Posterior cingulate gyrus (tissue), 11 donors: ENCODE results near the gene RBAK.
"Not testable (repeated sequence)": the region's sequence is repeated elsewhere in the genome, so short reads cannot be mapped to it uniquely, and the experiment has no call there.

Experiments used
- DNase-seq, 10 donors: peaks; one replicate each; pipeline versions ENCODE4 v3.0.0 to v3.0.0-alpha.2; 2020 to 2021; ENCODE audit warnings: mixed read lengths in 3 of 10
- intact Hi-C: fragments of 100-400 bp; cut with DNase I; formaldehyde crosslinking; loops from one replicate; pipeline ENCODE4 v1.15.1; 2023

Gene RBAK

GRCh38 chr7:5045558-5046396 lies at the start of gene RBAK:
RBAK (plus strand) TSS chr7:5045860; CDS start chr7:5048077, 2,217 bp downstream.
- peak; percentile 88 to 99 (median 92) for DNase-seq
- intact Hi-C loops, result no loop called here

GRCh38 chr7:4996696-4997222 lies 48.9 kb upstream of the RBAK start:
- DNase-seq, result peak in 1 of 10 donors; percentile 61
- intact Hi-C loops, result no loop called here

- intact Hi-C loops, result no loop called here
- peak in 1 of 10 donors; percentile 43 for DNase-seq
Measured at GRCh38 chr7:4998244-4998643, 47.4 kb upstream of the RBAK start.

GRCh38 chr7:4998910-4999309 lies 46.8 kb upstream of the RBAK start:
- peak in 1 of 10 donors; percentile 37 for DNase-seq

GRCh38 chr7:4999369-4999950 lies 46.2 kb upstream of the RBAK start:
- DNase-seq, result no peak
- intact Hi-C loops, result no loop called here

More at GRCh38 chr7:4998910-4999309, 46.8 kb upstream of the RBAK start:
- intact Hi-C loops, result no loop called here

GRCh38 chr7:5001003-5001402 lies 44.7 kb upstream of the RBAK start:
- intact Hi-C loops, result no loop called here

GRCh38 chr7:5001911-5002310 lies 43.7 kb upstream of the RBAK start:
- DNase-seq, result no peak
- intact Hi-C loops, result no loop called here

More at GRCh38 chr7:5001003-5001402, 44.7 kb upstream of the RBAK start:
- no peak for DNase-seq

- intact Hi-C loops, result no loop called here
- no peak for DNase-seq
Measured at GRCh38 chr7:5005066-5005465, 40.6 kb upstream of the RBAK start.

- no peak for DNase-seq
- intact Hi-C loops, result no loop called here
Measured at GRCh38 chr7:5012985-5013384, 32.7 kb upstream of the RBAK start.

GRCh38 chr7:5015936-5016335 lies 29.7 kb upstream of the RBAK start:
- intact Hi-C loops, DNase-seq: not testable (repeated sequence)

- DNase-seq, intact Hi-C loops: not testable (repeated sequence)
Measured at GRCh38 chr7:5017626-5018025, 28.0 kb upstream of the RBAK start.

GRCh38 chr7:5020098-5020497 lies 25.6 kb upstream of the RBAK start:
- DNase-seq, result no peak
- intact Hi-C loops, result no loop called here

- intact Hi-C loops, DNase-seq: not testable (repeated sequence)
Measured at GRCh38 chr7:5020976-5021550, 24.6 kb upstream of the RBAK start.

GRCh38 chr7:5023626-5024025 lies 22.0 kb upstream of the RBAK start:
- intact Hi-C loops, DNase-seq: not testable (repeated sequence)

GRCh38 chr7:5027796-5028410 lies 17.8 kb upstream of the RBAK start:
- intact Hi-C loops, result not testable (repeated sequence)

GRCh38 chr7:5033186-5033585 lies 12.5 kb upstream of the RBAK start:
- DNase-seq, intact Hi-C loops: not testable (repeated sequence)

More at GRCh38 chr7:5027796-5028410, 17.8 kb upstream of the RBAK start:
- not testable (repeated sequence) for DNase-seq

- no peak for DNase-seq
- intact Hi-C loops, result no loop called here
Measured at GRCh38 chr7:5035276-5035675, 10.4 kb upstream of the RBAK start.

- intact Hi-C loops, result no loop called here
Measured at GRCh38 chr7:5036446-5036845, 9.2 kb upstream of the RBAK start.

GRCh38 chr7:5041047-5041446 lies 4.6 kb upstream of the RBAK start:
- intact Hi-C loops, result no loop called here
- no peak for DNase-seq

More at GRCh38 chr7:5036446-5036845, 9.2 kb upstream of the RBAK start:
- no peak for DNase-seq

- DNase-seq, result no peak
- intact Hi-C loops, result no loop called here
Measured at GRCh38 chr7:5043661-5044060, 2.0 kb upstream of the RBAK start.

GRCh38 chr7:5046397-5046732 lies 705 bp downstream of the RBAK start:
- DNase-seq, intact Hi-C loops: not testable (repeated sequence)
